GM13977 (cell line): ENCODE data around the gene PRAME.
A peak's percentile ranks its signal among the peaks of the same experiment; 100 is the strongest.
"Not testable (repeated sequence)": the region's sequence is repeated elsewhere in the genome, so short reads cannot be mapped to it uniquely, and the experiment has no call there.

ENCODE experiments used
- DNase-seq: peaks from one replicate; pipeline ENCODE4 v3.0.0; 2012; ENCODE audit warnings: low spot score
- in situ Hi-C: fragments of 300-500 bp; cut with MboI; formaldehyde crosslinking; loops from one replicate; pipeline ENCODE4 v1.12.0; 2022; ENCODE audit warnings: low sequenced_read_pairs, low pct_unique_long_range_greater_than_20kb, mixed read lengths, inconsistent platforms; ENCODE audit not compliant: unreplicated experiment
- TF ChIP-seq, protein P1 (sequence below): IDR thresholded peaks from 2 replicates; pipeline ENCODE4 v1.5.1; 2012; ENCODE audit warnings: mild to moderate bottlenecking, control low read depth; ENCODE audit not compliant: insufficient read depth; ENCODE audit errors: extremely low read depth, missing control alignments

PRAME gene, protein sequence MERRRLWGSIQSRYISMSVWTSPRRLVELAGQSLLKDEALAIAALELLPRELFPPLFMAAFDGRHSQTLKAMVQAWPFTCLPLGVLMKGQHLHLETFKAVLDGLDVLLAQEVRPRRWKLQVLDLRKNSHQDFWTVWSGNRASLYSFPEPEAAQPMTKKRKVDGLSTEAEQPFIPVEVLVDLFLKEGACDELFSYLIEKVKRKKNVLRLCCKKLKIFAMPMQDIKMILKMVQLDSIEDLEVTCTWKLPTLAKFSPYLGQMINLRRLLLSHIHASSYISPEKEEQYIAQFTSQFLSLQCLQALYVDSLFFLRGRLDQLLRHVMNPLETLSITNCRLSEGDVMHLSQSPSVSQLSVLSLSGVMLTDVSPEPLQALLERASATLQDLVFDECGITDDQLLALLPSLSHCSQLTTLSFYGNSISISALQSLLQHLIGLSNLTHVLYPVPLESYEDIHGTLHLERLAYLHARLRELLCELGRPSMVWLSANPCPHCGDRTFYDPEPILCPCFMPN

DNA sequence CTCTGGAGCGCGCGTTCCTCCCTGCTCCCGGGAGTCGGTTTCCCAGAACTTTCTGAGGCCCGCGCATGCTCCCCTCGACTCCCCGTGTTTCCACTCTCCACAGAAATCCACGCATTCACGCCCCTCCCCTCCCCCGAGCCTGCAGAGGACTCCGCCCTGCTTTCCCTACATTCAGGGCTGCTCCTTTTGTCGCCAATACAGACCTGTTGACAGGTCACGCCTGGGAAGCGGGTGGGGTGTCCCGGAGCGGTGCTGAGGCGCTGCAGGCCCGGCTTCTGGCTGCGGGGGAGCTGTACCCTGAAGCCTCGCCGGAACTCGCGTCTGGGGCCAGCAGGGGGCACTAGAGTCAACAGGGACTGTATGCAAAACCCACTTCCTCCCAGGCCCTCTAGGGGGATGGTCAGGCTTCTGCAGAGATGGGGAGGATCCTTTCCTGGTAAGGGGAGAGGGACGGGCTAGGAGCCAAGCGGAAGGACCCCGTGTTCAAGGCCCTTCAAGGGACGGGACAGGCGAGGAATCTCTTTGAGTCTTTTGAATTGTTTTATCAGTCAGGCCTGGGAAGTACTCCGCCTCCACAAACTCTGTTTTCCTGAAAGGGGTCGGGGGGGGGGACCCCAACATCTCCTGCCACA is at the start of gene PRAME:
TSS of gene PRAME (minus strand) at position 294 of the 632 bp plus-strand sequence. CDS start 2,433 bp downstream, outside the sequence.
- TF ChIP-seq, protein P1, sequence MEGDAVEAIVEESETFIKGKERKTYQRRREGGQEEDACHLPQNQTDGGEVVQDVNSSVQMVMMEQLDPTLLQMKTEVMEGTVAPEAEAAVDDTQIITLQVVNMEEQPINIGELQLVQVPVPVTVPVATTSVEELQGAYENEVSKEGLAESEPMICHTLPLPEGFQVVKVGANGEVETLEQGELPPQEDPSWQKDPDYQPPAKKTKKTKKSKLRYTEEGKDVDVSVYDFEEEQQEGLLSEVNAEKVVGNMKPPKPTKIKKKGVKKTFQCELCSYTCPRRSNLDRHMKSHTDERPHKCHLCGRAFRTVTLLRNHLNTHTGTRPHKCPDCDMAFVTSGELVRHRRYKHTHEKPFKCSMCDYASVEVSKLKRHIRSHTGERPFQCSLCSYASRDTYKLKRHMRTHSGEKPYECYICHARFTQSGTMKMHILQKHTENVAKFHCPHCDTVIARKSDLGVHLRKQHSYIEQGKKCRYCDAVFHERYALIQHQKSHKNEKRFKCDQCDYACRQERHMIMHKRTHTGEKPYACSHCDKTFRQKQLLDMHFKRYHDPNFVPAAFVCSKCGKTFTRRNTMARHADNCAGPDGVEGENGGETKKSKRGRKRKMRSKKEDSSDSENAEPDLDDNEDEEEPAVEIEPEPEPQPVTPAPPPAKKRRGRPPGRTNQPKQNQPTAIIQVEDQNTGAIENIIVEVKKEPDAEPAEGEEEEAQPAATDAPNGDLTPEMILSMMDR: peak; percentile 39
- in situ Hi-C loops: no loop called here
- peak; percentile 81 for DNase-seq

DNA sequence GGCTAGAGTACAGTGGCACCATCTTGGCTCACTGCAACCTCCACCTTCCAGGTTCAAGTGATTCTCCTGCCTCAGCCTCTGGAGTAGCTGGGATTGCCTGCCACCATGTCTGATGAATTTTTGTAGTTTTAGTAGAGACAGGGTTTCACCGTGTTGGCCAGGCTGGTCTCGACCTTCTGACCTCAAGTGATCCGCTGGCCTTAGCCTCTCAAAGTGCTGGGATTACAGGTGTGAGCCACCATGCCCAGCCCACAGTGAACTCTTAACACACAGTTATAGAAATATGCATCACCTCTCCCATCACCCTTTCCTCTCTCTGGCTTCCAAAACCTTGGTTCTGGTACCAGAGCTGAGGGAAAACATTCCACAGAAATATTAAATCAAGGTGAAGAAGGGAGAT is 49.0 kb upstream of the PRAME start:
- DNase-seq, in situ Hi-C loops: not testable (repeated sequence)

DNA sequence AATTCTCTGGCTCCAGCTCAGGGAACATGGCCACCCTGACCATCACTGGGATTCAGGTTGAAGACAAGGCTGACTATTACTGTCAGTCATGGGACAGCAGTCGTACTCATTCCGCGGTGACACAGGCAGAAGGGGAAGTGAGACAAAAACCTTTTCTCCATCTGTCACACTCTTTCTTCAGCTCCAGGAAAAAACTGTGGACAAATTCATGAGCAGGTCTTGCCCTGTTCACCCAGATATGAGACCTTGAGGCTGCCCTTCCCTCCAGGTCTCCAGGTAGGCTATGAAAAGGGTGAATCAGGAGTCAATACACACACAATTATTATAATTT is 46.0 kb upstream of the PRAME start:
- in situ Hi-C loops: no loop called here
- TF ChIP-seq, protein P1: no peak
- DNase-seq: peak; percentile 15

DNA sequence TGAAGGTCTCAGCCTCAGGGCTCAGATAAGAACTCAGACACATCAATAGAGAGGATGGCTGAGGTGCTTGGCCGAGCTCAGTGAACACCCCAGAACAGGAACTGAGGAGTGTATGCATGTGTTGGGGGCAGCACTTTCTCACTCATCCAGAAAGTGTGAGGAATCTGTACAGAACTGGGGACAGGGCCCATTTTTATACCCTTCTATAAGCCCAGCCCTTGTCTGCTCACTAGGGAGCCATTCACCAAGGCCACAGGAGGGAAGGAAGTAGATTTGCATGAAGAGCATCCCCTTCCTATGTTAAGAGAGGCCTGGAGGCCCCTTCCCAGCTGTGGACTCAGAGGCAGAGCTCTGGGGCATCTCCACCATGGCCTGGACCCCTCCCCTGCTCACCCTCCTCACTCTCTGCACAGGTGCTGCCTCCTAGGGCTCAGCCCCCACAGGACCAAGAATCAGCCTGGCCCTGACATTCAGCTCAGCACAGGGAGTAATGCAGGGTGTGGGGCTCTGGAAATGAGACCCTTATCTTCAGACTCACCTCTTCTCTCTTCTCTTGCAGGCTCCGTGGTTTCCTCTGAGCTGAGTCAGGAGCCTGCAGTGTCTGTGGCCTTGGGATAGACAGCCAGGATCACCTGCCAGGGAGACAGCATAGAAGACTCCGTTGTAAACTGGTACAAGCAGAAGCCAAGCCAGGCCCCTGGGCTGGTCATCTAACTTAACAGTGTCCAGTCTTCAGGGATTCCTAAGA is 45.4 kb upstream of the PRAME start:
- in situ Hi-C loops: no loop called here
- TF ChIP-seq, protein P1: no peak
- no peak for DNase-seq

DNA sequence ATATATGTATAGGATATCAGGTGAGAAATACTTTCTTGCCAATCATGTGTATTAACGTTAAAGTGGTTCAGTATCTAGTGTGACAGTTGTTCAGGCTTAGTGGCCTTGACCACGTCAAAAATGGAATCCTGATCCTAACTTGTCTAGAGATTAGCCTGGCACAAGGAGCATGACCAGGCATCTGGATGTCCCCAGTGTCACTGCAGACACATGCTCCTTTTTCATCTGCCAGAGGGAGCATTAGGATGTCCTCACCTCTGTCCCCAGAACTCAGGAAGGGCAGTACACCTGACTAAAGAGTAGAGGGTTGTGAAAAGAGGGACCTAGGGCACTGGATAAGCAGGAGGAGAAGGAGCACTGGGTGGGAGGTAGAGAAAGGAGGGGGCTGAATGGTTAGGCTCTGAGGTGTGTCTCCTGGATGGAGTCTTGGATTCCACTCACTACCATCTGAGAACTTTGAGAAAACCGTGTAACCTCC is 44.4 kb upstream of the PRAME start:
- in situ Hi-C loops: no loop called here
- TF ChIP-seq, protein P1: no peak
- DNase-seq: no peak

DNA sequence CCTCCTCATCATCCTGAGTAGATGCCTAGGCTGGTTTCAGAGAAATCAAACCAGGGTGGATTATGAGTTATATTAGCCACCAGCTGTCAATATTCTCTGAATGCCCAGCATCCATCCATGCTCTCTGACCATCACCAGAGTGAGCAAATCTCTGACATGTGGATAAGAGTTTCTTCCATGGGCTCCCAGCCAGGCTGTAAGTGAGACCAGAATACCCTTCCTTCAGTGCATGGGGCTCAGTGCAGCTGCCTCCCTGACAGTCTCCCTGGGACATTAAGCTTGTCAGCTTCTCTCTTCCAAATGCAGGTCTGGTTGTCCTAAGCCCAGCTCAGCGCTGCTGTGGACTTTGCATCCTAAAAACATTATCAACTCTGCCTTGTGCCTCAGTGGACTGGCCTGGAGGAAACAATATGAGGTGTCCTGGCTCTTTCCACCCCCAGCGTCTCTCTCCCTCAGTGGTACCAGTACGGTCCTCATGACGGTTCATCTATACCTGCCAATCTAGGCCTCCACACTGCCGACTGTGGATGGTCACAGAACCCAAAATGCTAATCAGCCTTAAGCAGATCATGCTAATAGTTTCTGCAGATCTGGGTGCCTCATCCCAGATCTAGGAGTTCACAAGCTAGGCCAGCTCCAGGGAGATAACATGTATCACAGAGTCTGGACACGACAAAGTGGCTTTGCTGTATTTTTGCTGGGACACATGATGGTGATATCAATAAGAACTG is 41.6 kb upstream of the PRAME start:
- TF ChIP-seq, protein P1: no peak
- in situ Hi-C loops: no loop called here
- no peak for DNase-seq
